ENCODE measurements around the gene PLAAT4.
"Not testable (repeated sequence)": the region's sequence is repeated elsewhere in the genome, so short reads cannot be mapped to it uniquely, and the experiment has no call there.

The PLAAT4 gene

GRCh38 chr11:63543711-63544110, 7.1 kb downstream of the PLAAT4 start:
- DNase-seq (ENCODE audit: low read depth in 2 of 2) = no peak

DNA sequence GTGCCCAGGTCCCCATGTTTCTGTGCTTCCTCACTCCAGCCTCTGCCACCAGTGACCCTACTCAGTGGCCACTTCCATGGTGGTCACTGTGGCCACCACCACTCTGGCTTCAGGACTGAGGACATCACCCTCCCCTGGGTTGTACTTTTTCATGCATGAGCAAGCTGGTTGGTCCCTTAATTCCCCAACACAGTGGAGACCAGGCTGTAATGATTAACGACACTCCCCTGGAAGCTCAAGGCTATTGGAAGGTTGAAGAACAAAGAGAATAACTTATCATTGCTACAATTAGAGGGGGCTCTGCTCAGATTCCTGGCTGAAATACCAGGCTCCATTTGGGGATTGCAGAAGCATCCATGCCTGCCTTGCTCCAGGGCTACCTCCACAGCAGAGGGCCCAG, 10.5 kb downstream of the PLAAT4 start:
- DNase-seq (ENCODE audit: low read depth in 2 of 2) = no peak

GRCh38 chr11:63548178-63548577, 11.6 kb downstream of the PLAAT4 start:
- DNase-seq (ENCODE audit: low read depth in 2 of 2) = no peak

GRCh38 chr11:63549411-63549810, 12.8 kb downstream of the PLAAT4 start:
- DNase-seq (ENCODE audit: low read depth in 2 of 2) = no peak

GRCh38 chr11:63550156-63550700, 13.6 kb downstream of the PLAAT4 start:
- not testable (repeated sequence) for DNase-seq (ENCODE audit: low read depth in 2 of 2)

- no peak for DNase-seq (ENCODE audit: low read depth in 2 of 2)
These were observed 14.7 kb downstream of the PLAAT4 start for GRCh38 chr11:63551091-63551888.

GRCh38 chr11:63551889-63552266, 15.3 kb downstream of the PLAAT4 start:
- no peak for DNase-seq (ENCODE audit: low read depth in 2 of 2)

- no peak for DNase-seq (ENCODE audit: low read depth in 2 of 2)
These were observed 16.3 kb downstream of the PLAAT4 start for GRCh38 chr11:63552921-63553320.

DNA sequence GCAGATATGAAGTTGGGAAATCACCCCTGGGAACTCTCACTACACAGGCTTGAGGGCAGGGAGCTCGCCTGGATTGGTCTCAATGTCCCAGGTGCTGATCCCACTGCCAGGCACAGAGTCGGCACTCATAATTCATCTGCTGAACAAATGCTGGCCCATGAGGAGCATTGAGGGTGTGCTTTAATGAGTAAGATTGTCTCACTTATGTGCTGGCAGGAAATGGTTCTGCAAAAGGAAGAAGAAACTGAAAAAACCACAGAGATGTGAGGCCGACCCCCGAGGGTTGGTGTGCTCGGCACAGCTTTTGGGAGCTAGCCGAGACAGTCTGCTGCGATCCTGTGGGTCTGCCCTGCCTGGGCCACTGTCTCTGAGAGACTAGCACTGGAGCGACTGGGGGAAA, 17.2 kb downstream of the PLAAT4 start:
- peak; percentile 44 to 52 for DNase-seq (ENCODE audit: low read depth in 2 of 2)

- DNase-seq (ENCODE audit: low read depth in 2 of 2) = no peak
These were observed 18.2 kb downstream of the PLAAT4 start for GRCh38 chr11:63554877-63555223.

- no peak for DNase-seq (ENCODE audit: low read depth in 2 of 2)
These were observed 19.9 kb downstream of the PLAAT4 start for GRCh38 chr11:63556404-63557013.

DNA sequence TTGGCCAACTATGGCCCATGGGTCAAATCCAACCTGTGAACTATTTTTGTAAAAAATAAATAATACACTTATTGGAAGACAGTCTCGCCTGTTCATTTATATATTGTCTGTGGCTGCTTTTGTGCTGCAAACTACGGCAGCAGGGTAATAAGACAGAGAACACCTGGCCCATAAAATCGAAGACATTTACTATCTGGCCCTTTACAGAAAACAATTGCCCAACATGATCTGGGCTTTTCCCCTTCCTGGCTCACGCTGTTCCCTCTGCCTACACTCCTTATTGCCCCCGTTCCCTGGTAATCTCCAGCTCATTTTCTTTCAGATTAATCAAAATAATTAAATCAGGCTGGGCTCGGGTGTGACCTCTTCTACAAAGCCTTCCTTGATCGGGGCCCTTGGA, 21.0 kb downstream of the PLAAT4 start:
- DNase-seq (ENCODE audit: low read depth in 2 of 2) = no peak

DNA sequence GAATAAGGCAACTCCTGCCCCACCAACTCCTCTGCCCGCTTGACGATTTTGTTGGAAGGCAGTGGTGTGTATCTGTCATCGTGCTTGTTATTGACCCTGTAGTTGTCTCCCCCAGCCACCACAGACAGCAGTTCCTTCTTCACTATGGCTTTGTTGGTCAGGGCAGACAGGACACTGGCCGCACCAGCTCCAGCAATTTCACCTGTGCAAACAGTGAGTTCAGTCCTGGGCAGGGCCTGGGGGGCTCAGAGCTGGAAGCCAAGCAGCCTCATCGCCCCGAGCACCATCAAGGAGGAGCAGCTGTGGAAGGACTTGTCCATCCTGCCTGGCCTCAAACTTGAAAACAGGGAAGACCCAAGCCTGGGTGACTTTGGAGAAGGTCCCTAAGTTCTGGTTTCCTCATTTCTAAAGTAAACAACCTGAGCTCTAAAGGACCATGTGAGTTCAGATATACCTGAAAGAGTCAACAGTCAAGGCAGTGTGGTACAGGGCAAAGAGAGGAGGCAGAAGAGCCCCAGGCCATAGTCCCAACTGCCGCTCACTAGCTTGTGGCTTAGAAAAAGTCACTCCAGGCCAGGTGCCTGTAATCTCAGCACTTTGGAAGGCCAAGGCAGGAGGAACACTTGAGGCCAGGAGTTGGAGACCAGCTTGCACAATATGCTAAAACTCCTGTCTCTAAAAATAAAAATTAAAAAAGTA, 22.0 kb downstream of the PLAAT4 start:
- DNase-seq (ENCODE audit: low read depth in 2 of 2) = no peak

GRCh38 chr11:63560506-63561180, 24.0 kb downstream of the PLAAT4 start:
- no peak for DNase-seq (ENCODE audit: low read depth in 2 of 2)

- no peak for DNase-seq (ENCODE audit: low read depth in 2 of 2)
These were observed 26.8 kb downstream of the PLAAT4 start, which contains the start of gene PLAAT2 for GRCh38 chr11:63563201-63564055. Gene PLAAT2 (minus strand): TSS chr11:63563379. CDS start chr11:63563324, 55 bp downstream.

DNA sequence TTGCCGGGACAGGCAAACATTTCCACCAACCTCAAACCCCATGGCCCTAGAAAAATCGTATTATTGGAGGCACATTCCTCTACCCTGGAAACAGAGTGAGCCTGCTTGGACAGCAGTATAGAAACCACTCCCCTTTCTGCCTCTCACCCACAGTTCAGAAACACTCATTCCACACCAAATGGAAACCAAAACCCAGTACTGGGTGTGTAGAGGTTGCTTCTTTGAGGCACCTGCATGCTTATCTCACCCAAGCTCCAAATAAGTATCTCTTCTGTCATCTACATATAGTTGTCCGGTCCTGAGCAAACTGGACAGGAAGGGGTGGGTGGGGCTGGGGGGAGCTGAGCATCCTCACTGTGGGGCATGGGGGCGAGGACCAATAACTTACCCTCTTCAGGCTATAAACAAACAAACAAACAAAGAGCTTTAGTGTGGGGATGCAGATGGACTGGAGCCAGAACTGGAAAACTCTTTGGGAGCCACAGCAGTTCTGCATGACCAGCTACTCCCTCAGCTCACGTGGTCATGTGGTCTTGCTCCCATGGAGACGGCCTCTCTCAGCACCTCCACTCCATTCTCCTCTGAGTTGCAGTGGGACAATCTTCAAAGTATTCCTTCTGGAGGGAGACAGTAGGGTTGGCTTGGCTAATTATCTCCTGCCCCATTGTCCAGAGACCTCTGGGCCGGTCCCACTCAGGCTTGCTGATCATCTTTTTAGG, 27.6 kb downstream of the PLAAT4 start:
- DNase-seq (ENCODE audit: low read depth in 2 of 2) = no peak

- DNase-seq (ENCODE audit: low read depth in 2 of 2) = no peak
These were observed 28.3 kb downstream of the PLAAT4 start for GRCh38 chr11:63564784-63565350.

GRCh38 chr11:63567044-63567840, 30.6 kb downstream of the PLAAT4 start:
- peak; percentile 32 to 43 for DNase-seq (ENCODE audit: low read depth in 2 of 2)

GRCh38 chr11:63569570-63569969, 33.0 kb downstream of the PLAAT4 start:
- no peak for DNase-seq (ENCODE audit: low read depth in 2 of 2)

Measured in stimulated activated CD8-positive, alpha-beta memory T cell treated with anti-CD3 and anti-CD28 coated beads, Interleukin-15, amount 100 ng/mL, for 48 hours (primary cell).